ENCODE results near the gene KCMF1.

The KCMF1 gene

DNA sequence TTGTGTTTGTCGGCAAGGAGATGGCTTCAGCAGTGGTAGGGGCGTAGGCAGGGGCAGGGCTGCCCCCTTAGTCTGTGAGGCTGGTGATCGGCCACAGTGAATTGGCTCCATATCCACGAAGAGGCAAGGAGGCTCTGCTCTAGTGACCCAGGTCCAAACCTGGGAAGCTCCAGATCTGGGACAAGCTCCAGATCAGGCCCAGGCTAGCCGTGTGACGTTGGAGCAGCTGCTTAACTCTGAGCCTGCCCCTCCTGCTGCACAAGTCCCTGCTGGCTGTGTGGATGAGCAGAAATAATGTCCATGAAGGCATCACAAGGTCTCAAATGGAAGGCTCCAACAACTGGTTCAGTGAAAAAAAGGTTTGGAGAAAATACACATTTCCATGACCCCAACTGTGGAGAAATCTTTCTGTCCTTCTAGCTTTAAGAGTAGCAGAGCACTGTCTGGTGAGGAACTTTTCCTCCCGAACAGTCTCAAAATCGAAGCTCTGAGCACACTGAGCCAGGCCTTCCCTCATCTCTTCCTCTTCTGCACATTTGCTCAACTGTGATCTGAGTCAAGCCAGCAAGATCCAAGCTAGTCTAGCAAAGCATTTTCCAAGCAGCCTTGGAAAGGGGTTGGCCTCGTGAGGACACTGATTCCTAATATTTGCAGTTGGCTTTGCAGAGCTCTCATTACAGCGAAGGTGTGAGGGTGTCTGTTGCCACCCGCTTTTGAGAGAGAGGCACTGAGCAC, 95.2 kb downstream of the KCMF1 start:
- H2AFZ ChIP-seq (ENCODE audit: low read depth, low read length, severe bottlenecking) = no peak overlapping the region

DNA sequence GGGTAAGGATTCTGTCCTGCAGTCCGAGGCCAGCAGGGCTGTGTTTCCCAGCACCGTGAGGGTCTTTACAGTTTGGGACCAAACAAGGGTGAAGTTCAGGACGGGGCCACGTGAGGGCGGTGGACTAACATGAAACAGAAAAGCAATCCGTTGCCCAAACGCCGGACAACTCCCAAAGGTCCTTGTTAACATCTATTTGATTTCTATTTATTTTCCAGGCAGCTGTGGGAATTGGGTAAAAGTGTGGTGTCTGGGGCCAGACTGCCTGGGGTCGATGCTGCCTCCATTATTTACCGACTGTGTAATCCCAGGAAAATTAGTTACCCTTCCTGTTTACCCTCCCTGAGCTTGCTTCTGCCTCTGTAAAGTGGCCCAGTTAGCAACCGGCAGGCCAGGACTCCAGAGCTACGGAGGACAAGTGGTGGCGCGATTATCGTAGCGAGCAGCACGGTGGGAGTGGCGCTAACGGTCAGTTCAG, 96.0 kb downstream of the KCMF1 start:
- Histone ChIP-seq H3F3A (ENCODE audit: insufficient read depth) (no peaks in the 10 kb centered on the region), H3K27ac (ENCODE audit: low read depth, low read length) (no peak overlapping the region), H4K20me1 (ENCODE audit: low read depth, low read length) (no peaks in the 10 kb centered on the region), H3K9ac (ENCODE audit: low read length) (no peak overlapping the region), H3K9me3 (ENCODE audit: insufficient read depth, low read length) (no peaks in the 10 kb centered on the region), H3K79me2 (ENCODE audit: insufficient read depth, low read length) (no peaks in the 10 kb centered on the region), H3K36me3 (ENCODE audit: low read length) (no peaks in the 10 kb centered on the region), H3K4me3 (ENCODE audit: insufficient read depth, low read length, poor library complexity, severe bottlenecking) (no peak overlapping the region), H2AFZ (ENCODE audit: low read depth, low read length, severe bottlenecking) (no peak overlapping the region), H3K27me3 (ENCODE audit: low read length) (no peaks in the 10 kb centered on the region), H3K9me2 (replicated peaks; ENCODE audit: insufficient read depth, low read length) (no peaks in the 10 kb centered on the region), H3K4me2 (ENCODE audit: low read depth, low read length, poor library complexity, severe bottlenecking) (no peak overlapping the region)
- TF ChIP-seq, protein P1, sequence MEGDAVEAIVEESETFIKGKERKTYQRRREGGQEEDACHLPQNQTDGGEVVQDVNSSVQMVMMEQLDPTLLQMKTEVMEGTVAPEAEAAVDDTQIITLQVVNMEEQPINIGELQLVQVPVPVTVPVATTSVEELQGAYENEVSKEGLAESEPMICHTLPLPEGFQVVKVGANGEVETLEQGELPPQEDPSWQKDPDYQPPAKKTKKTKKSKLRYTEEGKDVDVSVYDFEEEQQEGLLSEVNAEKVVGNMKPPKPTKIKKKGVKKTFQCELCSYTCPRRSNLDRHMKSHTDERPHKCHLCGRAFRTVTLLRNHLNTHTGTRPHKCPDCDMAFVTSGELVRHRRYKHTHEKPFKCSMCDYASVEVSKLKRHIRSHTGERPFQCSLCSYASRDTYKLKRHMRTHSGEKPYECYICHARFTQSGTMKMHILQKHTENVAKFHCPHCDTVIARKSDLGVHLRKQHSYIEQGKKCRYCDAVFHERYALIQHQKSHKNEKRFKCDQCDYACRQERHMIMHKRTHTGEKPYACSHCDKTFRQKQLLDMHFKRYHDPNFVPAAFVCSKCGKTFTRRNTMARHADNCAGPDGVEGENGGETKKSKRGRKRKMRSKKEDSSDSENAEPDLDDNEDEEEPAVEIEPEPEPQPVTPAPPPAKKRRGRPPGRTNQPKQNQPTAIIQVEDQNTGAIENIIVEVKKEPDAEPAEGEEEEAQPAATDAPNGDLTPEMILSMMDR (IDR thresholded peaks at IDR 0.05; ENCODE audit: insufficient read depth, low read length, poor library complexity, severe bottlenecking) = peak; percentile 31
- no peak for TF ChIP-seq EZH2phosphoT487 (conservative IDR thresholded peaks at IDR 0.05; ENCODE audit: low read length)

More for the DNA sequence above, 95.2 kb downstream of the KCMF1 start:
- Histone ChIP-seq H4K20me1 (ENCODE audit: low read depth, low read length) (no peaks in the 10 kb centered on the region), H3K27ac (ENCODE audit: low read depth, low read length) (no peak overlapping the region), H3F3A (ENCODE audit: insufficient read depth) (no peaks in the 10 kb centered on the region), H3K9ac (ENCODE audit: low read length) (no peak overlapping the region), H3K9me2 (replicated peaks; ENCODE audit: insufficient read depth, low read length) (no peaks in the 10 kb centered on the region), H3K4me2 (ENCODE audit: low read depth, low read length, poor library complexity, severe bottlenecking) (no peak overlapping the region), H3K36me3 (ENCODE audit: low read length) (no peaks in the 10 kb centered on the region), H3K27me3 (ENCODE audit: low read length) (no peaks in the 10 kb centered on the region), H3K9me3 (ENCODE audit: insufficient read depth, low read length) (no peaks in the 10 kb centered on the region), H3K4me3 (ENCODE audit: insufficient read depth, low read length, poor library complexity, severe bottlenecking) (no peak overlapping the region), H3K79me2 (ENCODE audit: insufficient read depth, low read length) (no peaks in the 10 kb centered on the region)
- no peak for TF ChIP-seq EZH2phosphoT487 (conservative IDR thresholded peaks at IDR 0.05; ENCODE audit: low read length)
- TF ChIP-seq, protein P1 (IDR thresholded peaks at IDR 0.05; ENCODE audit: insufficient read depth, low read length, poor library complexity, severe bottlenecking) = no peak

DNA sequence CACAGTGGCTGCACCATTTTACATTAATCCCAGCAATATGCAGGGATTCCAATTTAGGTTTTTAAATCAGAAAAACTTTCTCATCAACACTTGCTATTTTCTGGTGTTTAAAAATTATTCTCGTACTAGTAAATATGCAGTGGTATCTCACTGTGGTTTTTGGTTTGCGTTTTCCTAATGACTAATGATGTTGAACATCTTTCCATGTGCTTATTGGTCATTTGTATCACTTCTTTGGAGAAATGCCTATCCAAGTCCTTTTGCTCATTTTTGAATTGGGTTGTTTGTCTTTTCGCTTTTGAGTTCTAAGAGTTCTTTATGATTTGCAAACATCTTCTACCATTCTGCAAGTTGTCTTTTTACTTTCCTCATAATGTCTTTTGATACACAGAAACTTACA, 100.1 kb downstream of the KCMF1 start:
- no peaks in the 10 kb centered on the region for H3F3A ChIP-seq (ENCODE audit: insufficient read depth)
- H3K36me3 ChIP-seq (ENCODE audit: low read length) = no peaks in the 10 kb centered on the region
- no peak for TF ChIP-seq EZH2phosphoT487 (conservative IDR thresholded peaks at IDR 0.05; ENCODE audit: low read length)
- TF ChIP-seq, protein P1 (IDR thresholded peaks at IDR 0.05; ENCODE audit: insufficient read depth, low read length, poor library complexity, severe bottlenecking) = no peak
- H2AFZ ChIP-seq (ENCODE audit: low read depth, low read length, severe bottlenecking) = no peak overlapping the region
- H3K79me2 ChIP-seq (ENCODE audit: insufficient read depth, low read length) = no peaks in the 10 kb centered on the region
- no peaks in the 10 kb centered on the region for H4K20me1 ChIP-seq (ENCODE audit: low read depth, low read length)
- no peak overlapping the region for H3K27ac ChIP-seq (ENCODE audit: low read depth, low read length)
- no peaks in the 10 kb centered on the region for H3K27me3 ChIP-seq (ENCODE audit: low read length)
- H3K4me2 ChIP-seq (ENCODE audit: low read depth, low read length, poor library complexity, severe bottlenecking) = no peak overlapping the region
- no peaks in the 10 kb centered on the region for H3K9me3 ChIP-seq (ENCODE audit: insufficient read depth, low read length)
- H3K9ac ChIP-seq (ENCODE audit: low read length) = no peak overlapping the region
- H3K9me2 ChIP-seq (replicated peaks; ENCODE audit: insufficient read depth, low read length) = no peaks in the 10 kb centered on the region
- H3K4me3 ChIP-seq (ENCODE audit: insufficient read depth, low read length, poor library complexity, severe bottlenecking) = no peak overlapping the region
